Measurements from ENCODE around the gene GALNT17.
"Not testable (repeated sequence)": the region's sequence is repeated elsewhere in the genome, so short reads cannot be mapped to it uniquely, and the experiment has no call there.

The GALNT17 gene

GRCh38 chr7:71165708-71166107, 33.8 kb downstream of the GALNT17 start:
- no peak for DNase-seq (ENCODE audit: low read depth)

- no peak for DNase-seq (ENCODE audit: low read depth)
Measured at GRCh38 chr7:71171476-71171875, 39.5 kb downstream of the GALNT17 start.

- no peak for DNase-seq (ENCODE audit: low read depth)
Measured at GRCh38 chr7:71173955-71174354, 42.0 kb downstream of the GALNT17 start.

GRCh38 chr7:71182438-71182935, 50.5 kb downstream of the GALNT17 start:
- no peak for DNase-seq (ENCODE audit: low read depth)

GRCh38 chr7:71184136-71184535, 52.2 kb downstream of the GALNT17 start:
- DNase-seq (ENCODE audit: low read depth): no peak

- DNase-seq (ENCODE audit: low read depth): no peak
Measured at GRCh38 chr7:71184609-71185008, 52.7 kb downstream of the GALNT17 start.

GRCh38 chr7:71186535-71187057, 54.7 kb downstream of the GALNT17 start:
- DNase-seq (ENCODE audit: low read depth): no peak

GRCh38 chr7:71191771-71192170, 59.8 kb downstream of the GALNT17 start:
- DNase-seq (ENCODE audit: low read depth): no peak

- no peak for DNase-seq (ENCODE audit: low read depth)
Measured at GRCh38 chr7:71193099-71193810, 61.3 kb downstream of the GALNT17 start.

- no peak for DNase-seq (ENCODE audit: low read depth)
Measured at GRCh38 chr7:71198391-71198790, 66.4 kb downstream of the GALNT17 start.

GRCh38 chr7:71198887-71199286, 66.9 kb downstream of the GALNT17 start:
- no peak for DNase-seq (ENCODE audit: low read depth)

GRCh38 chr7:71206184-71206583, 74.2 kb downstream of the GALNT17 start:
- DNase-seq (ENCODE audit: low read depth): no peak

- DNase-seq (ENCODE audit: low read depth): no peak
Measured at GRCh38 chr7:71208881-71209280, 76.9 kb downstream of the GALNT17 start.

GRCh38 chr7:71209484-71209883, 77.5 kb downstream of the GALNT17 start:
- not testable (repeated sequence) for DNase-seq (ENCODE audit: low read depth)

- no peak for DNase-seq (ENCODE audit: low read depth)
Measured at GRCh38 chr7:71210220-71210619, 78.3 kb downstream of the GALNT17 start.

GRCh38 chr7:71212433-71212832, 80.5 kb downstream of the GALNT17 start:
- not testable (repeated sequence) for DNase-seq (ENCODE audit: low read depth)

- DNase-seq (ENCODE audit: low read depth): no peak
Measured at GRCh38 chr7:71216211-71216610, 84.3 kb downstream of the GALNT17 start.

GRCh38 chr7:71220210-71220695, 88.3 kb downstream of the GALNT17 start:
- no peak for DNase-seq (ENCODE audit: low read depth)

GRCh38 chr7:71221049-71221448, 89.1 kb downstream of the GALNT17 start:
- DNase-seq (ENCODE audit: low read depth): no peak

GRCh38 chr7:71221549-71221948, 89.6 kb downstream of the GALNT17 start:
- no peak for DNase-seq (ENCODE audit: low read depth)

GRCh38 chr7:71227126-71227525, 95.2 kb downstream of the GALNT17 start:
- no peak for DNase-seq (ENCODE audit: low read depth)

- no peak for DNase-seq (ENCODE audit: low read depth)
Measured at GRCh38 chr7:71229148-71229547, 97.2 kb downstream of the GALNT17 start.

GRCh38 chr7:71229699-71230098, 97.8 kb downstream of the GALNT17 start:
- no peak for DNase-seq (ENCODE audit: low read depth)

GRCh38 chr7:71235253-71235652, 103.3 kb downstream of the GALNT17 start:
- no peak for DNase-seq (ENCODE audit: low read depth)
